Stimulated activated CD8-positive, alpha-beta memory T cell treated with anti-CD3 and anti-CD28 coated beads, Interleukin-4, amount 100 ng/mL, for 24 hours (primary cell): ENCODE data around the gene TAT.
"Not testable (repeated sequence)": the region's sequence is repeated elsewhere in the genome, so short reads cannot be mapped to it uniquely, and the experiment has no call there.

ENCODE experiments used
- DNase-seq: peaks from one replicate; pipeline ENCODE4 v3.0.0-alpha.2; 2020; ENCODE audit warnings: low read depth

The TAT gene

DNA sequence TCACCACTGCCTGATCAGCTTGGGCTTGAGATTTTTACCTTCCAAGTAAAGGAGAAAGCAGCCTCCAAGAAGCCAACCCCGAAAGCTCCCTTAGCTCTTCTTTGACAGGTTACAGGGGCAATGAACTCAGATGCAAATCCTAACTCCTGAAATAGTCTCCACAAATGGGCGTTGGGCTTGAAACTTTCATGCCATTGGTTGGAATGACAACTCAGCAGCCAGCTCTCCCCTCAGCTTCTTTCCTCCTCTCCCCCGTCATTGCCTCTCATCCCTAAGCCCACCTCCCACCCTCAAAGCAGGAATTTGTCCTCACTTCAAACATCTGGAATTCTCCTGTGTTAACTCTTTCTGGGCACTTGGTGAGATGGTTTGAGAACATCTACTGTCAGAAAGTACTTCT lies at the start of gene TAT:
TAT (minus strand) TSS at position 122 of the 400 bp plus-strand sequence. CDS start 677 bp downstream, outside the sequence.
- DNase-seq, result no peak

GRCh38 chr16:71626018-71626857 lies 49.3 kb upstream of the TAT start, which contains the start of gene MARVELD3:
Gene MARVELD3 (plus strand): TSS chr16:71626184. CDS start chr16:71626230, 46 bp downstream.
- no peak for DNase-seq

DNA sequence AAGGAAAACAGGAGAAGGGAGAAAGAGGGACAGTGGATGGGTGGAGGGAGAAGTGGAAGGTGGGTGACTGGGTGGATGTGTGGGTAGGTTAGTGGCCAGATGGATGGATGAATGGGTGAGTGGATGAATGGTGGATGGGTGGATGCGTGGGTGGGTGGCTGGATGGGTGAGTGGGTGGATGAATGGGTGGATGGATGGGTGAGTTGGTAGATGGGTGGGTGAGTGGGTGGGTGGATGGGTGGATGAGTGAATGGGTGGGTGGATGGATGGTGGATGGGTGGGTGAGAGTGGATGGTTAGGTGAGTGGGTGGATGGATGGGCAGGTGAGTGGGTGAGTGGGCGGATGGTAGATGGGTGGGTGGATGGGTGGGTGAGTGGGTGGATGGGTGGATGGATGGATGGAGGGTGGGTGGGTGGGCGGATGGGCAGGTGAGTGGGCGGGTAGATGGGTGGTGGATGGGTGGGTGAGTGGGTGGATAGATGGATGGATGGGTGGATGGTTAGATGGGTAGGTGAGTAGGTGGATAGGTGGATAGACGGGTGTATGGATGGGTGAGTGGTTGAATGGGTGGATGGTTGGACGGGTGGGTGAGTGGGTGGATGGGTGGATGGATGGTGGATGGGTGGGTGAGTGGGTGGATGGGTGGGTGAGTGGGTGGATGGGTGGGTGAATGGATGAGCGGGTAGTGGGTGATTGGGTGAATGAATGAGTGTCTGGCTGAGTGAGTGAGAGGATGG lies 48.4 kb upstream of the TAT start:
- no peak for DNase-seq

GRCh38 chr16:71623597-71623996 lies 46.7 kb upstream of the TAT start:
- DNase-seq, result no peak

DNA sequence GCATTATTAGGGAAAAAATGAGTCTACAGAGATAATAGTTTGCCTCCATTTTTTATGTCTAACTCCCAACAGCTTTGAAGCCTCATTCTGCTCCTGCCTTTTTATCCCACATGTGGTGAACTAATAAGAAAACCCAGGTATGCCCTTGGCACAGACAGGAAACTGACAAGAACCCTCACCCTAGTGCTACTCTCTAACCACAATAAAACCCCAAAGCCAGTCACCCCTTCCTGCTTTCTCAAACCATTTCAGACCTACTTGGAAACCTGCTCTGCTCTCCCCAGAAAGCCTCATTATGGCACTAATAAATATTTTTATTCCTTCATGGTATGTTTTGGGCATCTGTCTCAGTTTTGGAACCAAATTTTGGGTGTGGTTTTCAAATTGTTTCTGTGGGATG lies 45.2 kb upstream of the TAT start:
- no peak for DNase-seq

GRCh38 chr16:71618429-71618828 lies 41.5 kb upstream of the TAT start:
- DNase-seq, result no peak

DNA sequence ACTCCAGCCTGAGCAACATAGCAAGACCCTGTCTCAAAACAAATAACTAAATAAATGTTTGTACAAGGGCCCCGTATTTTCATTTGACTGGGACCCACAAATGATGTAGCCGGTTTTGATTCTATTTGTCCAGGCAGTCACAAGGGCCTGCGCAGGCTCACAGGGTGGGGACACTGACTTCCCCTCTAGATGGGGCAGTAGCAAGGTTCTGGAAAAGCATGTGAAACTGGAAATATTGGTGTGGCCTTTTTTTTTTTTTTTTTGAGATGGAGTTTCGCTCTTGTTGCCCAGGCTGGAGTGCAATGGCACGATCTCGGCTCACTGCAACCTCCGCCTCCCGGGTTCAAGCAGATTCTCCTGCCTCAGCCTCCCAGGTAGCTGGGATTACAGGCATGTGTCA lies 38.1 kb upstream of the TAT start:
- DNase-seq, result not testable (repeated sequence)

- peak; percentile 70 for DNase-seq
Measured at GRCh38 chr16:71610936-71611871, 34.3 kb upstream of the TAT start.

- DNase-seq, result no peak
Measured at GRCh38 chr16:71610447-71610846, 33.6 kb upstream of the TAT start.

- DNase-seq, result no peak
Measured at GRCh38 chr16:71609066-71609465, 32.2 kb upstream of the TAT start.

DNA sequence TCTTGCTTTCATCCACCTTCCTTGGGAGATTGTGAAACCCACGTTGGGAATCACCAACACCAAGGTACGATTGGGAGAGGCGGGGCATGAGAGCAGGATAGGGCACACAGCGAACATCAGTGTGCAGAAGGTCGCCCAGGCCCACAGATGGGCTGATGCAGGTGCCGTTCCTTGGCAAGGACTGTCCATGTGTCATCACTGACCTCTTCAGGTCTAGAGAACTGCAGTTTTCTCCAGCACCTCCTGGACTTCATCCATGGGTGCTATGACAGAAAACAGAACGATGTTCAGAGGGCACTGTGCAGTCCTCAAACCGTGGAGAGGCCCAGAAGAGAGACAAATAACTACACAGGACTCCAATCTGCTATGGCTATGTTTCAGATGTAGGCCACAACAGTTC lies 23.9 kb upstream of the TAT start:
- no peak for DNase-seq

GRCh38 chr16:71598426-71598825 lies 21.5 kb upstream of the TAT start:
- DNase-seq, result not testable (repeated sequence)

- not testable (repeated sequence) for DNase-seq
Measured at GRCh38 chr16:71595340-71595826, 18.5 kb upstream of the TAT start.

DNA sequence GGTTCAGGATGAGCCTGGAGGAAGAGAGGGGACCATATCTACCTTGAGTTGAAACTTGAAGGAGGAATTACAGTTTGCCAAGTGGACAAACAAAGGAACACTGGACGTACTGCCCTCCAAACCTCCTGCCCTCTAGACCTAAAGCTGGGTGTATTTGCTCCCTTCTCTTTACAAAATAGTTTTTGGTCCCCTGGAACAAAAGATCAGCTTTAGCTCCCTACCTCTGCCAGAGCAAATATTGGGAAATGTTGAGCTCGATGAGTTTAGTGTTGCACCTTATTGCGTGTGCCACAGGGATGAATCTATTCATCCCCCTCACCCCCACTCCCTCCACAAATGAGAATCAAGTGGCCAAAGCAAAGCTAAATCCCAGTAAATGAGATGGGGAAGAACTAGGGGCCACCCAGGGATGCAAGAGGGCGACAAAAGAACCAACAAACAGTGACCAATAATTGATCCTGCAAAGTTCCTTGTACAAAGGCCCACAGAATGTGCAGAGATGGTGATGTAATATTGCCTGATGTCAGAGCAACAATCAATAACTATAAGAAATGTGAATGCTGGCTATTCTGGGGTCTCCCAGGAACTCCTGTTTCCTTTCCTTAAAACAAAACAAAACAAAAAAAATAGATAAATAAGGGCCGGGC lies 17.2 kb upstream of the TAT start:
- DNase-seq, result no peak

- DNase-seq, result no peak
Measured at GRCh38 chr16:71593048-71593999, 16.4 kb upstream of the TAT start.

- DNase-seq, result no peak
Measured at GRCh38 chr16:71591917-71592316, 15.0 kb upstream of the TAT start.

DNA sequence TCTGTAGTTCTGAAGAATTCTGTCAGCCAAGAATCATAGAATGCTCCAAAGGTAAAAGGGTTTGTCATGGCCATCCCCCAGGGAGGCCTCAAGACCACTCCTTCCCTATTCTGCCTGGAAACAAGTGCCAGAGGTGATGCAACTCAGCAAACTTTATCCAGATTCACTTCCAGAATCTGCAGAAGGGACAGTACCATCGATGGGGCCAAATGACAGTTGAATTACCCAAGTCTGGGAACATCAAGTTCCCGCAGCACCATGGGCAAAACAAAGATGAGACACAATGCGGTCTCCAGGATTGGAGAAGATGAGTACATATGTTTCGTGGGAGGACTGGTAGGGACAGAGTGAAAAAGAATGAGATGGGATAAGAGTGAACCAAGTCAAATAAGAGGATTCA lies 13.7 kb upstream of the TAT start:
- DNase-seq, result no peak

GRCh38 chr16:71590071-71590470 lies 13.2 kb upstream of the TAT start:
- not testable (repeated sequence) for DNase-seq

GRCh38 chr16:71589334-71589733 lies 12.4 kb upstream of the TAT start:
- DNase-seq, result not testable (repeated sequence)

GRCh38 chr16:71585318-71585703 lies 8.4 kb upstream of the TAT start:
- no peak for DNase-seq
